ENCODE data around the gene MYBPHL.

DNA sequence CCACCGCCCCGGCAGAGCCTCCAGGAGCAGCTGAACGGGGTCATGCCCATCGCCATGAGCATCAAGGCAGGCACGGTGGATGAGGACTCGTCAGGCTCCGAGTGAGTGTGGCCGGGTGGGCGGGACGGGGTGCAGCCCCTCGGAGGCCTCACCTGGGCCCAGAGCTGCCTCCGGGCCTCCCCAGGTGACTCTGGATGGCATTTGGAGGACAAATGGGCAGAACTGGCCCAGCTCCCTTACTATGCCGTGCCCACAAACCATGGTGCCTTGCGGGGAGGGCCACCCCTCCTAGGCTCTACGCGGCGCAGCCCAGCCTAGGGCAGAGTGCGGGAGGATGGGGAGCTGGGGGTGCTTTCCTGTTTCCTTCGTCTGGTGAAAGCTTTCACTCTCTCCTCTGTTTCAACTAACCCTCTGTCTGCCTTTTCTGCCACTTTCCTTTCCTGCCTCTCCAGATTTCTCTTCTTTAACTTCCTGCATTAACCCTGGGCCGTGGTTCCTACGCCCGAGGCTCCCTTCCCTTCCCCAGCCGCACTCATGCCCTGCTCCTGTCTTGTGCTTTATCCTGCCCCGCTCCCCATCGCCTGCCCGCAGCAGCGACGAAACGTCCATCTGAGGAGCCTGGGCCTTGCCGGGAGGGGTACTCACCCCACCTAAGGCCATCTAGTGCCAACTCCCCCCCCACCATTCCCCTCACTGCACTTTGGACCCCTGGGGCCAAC lies 33.1 kb downstream of the MYBPHL start:
- TF ChIP-seq, protein P1, sequence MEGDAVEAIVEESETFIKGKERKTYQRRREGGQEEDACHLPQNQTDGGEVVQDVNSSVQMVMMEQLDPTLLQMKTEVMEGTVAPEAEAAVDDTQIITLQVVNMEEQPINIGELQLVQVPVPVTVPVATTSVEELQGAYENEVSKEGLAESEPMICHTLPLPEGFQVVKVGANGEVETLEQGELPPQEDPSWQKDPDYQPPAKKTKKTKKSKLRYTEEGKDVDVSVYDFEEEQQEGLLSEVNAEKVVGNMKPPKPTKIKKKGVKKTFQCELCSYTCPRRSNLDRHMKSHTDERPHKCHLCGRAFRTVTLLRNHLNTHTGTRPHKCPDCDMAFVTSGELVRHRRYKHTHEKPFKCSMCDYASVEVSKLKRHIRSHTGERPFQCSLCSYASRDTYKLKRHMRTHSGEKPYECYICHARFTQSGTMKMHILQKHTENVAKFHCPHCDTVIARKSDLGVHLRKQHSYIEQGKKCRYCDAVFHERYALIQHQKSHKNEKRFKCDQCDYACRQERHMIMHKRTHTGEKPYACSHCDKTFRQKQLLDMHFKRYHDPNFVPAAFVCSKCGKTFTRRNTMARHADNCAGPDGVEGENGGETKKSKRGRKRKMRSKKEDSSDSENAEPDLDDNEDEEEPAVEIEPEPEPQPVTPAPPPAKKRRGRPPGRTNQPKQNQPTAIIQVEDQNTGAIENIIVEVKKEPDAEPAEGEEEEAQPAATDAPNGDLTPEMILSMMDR (IDR thresholded peaks at IDR 0.05 in 4 of 5, conservative IDR thresholded peaks at IDR 0.05 in 1 of 5) = no peak
- TF ChIP-seq POLR2A (IDR thresholded peaks at IDR 0.05) = no peak
